ELF-1 (cell line): Measurements from ENCODE around the gene PMPCA.

Experiments used
- DNase-seq: peaks from one replicate; pipeline ENCODE4 v3.0.0-alpha.2; 2016; ENCODE audit warnings: low read depth, low spot score

PMPCA gene

DNA sequence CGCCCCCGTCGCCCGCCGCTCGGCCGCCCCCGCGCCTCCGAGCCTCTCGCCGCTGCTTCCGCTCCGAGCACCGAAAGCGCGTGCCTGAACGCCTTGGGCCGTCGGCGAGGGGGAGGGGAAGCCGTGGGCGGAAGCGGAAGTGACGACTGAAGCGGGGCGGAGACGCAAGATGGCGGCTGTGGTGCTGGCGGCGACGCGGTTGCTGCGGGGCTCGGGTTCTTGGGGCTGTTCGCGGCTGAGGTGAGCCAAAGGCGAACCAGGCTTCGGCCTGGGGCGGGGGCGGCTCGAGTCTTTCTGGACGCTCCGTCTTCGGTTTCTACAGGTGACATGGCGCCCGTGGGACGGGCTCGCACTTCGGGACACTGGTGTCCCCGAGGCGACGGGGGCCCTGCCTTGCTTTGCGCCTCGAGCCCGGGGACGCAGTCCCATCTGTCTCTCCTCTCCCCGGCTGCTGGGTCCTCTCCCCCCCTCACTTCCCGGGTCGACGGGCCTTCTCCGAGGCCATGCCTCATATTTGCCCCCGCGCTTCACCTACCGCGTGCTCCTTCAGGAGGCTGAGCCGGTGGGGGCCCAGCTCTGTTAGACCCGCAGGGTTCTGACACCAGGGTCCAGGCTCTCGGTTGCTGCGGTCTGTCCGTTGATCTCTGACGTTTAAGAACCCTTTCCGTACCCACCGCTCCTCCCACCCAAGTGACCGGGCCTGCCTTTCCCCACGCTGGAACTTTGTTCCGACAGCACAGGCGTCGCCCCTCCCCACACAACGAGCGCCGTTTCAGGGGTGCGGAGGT, at the start of gene PMPCA, which contains the start of gene ENTR1:
Gene PMPCA, plus strand, starts transcription at position 159 of the 788 bp plus-strand sequence. Its CDS starts 11 bp downstream, at position 170.
Gene ENTR1, minus strand, starts transcription at position 115 of the 788 bp plus-strand sequence. CDS start 217 bp downstream, outside the sequence.
- peak; percentile 88 for DNase-seq

DNA sequence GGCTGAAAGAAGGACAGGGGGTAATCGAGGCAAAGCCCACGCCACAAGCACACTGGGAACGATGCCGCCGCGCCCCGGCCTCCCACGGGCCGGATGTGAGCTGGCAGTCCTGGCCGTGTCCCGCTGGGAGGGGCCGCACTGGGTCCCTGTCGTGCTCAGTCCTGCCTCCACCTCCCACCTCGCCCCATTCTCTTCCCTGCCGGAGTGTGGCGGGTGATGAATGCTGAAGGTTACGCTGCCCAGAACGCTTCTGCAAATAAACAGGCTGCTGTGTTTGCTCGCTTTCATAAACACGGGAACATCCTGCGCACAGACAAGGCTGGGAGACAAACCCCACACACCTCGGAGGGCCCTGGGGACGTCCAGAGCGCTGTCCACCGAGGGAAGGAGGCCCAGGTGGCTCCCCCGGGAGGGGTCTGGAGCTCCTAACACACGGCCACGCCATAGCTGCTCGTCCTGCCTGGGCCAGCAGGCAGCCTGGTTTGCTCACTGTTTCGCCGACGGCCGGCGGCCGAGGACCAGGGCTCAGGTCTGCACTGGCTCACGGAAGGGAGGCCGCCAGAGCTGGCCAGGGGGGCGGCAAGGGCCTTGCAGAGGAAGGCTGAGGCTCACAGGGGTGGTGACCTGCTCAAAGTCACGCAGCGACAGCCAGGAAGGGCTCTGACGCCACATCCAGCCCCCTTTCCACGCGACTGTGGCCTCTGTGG, 49.3 kb upstream of the PMPCA start:
- DNase-seq = no peak

- DNase-seq = no peak
These were observed 48.6 kb upstream of the PMPCA start for GRCh38 chr9:136361754-136362449.

DNA sequence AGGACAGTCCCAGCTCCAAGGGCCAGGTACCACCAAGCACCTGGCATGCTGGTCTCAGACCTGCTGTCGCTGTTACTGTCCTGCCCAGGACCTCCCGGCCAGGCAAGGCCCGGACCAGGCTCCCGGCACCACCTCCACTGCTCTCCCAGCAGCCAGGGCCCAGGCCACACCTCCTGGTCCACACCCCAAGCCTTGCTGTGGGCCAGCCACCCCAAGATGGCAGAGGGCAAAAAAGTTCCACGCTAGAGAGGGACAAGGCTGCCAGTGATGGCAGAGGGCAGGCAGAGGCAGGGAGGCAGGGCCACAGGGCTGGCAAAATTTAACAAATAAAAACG, 48.0 kb upstream of the PMPCA start:
- no peak for DNase-seq

GRCh38 chr9:136363106-136363948, 47.1 kb upstream of the PMPCA start, which contains the start of gene DNLZ:
Gene DNLZ (minus strand): TSS chr9:136363744. CDS start chr9:136363714, 30 bp downstream.
- DNase-seq = peak; percentile 91

DNA sequence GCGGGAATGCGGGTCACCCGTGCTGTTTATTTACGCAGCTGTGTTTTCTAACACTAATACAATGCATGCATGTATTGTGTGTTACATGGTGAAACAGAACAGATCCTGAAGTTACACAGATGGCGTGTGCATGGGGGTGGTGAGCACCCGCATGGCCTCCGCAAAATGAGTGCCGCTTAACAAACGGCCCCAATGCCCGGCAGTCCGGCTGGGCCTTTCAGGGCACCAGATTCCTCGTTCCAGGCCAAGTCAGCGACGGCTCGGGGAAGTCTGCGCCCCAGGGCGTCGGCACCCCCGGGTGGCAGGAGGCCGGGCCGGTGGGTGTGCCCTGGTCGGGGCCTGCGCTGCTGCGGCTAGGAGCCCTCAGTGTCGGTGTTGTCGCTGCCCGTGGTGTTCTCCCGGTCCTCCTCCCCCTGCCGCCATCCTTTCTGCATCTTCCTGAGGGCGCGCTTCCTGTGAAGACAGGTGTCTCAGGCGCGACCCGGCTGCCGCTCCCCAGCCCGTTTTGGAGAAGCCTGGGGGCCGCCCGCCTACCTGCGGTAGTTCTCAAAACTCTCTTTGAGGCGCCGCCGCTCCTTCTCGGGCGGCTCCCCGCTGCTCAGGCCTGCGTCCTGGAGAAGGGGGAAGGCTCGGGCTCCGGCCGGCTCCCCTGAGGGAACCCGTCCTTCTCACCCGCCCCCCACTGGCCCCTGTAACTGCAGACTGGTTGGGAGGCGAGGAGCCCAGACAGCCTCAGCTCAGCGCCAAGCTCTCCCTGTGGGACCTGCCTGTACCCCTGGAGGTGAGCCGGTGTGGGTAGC, 46.3 kb upstream of the PMPCA start:
- DNase-seq = peak; percentile 57

DNA sequence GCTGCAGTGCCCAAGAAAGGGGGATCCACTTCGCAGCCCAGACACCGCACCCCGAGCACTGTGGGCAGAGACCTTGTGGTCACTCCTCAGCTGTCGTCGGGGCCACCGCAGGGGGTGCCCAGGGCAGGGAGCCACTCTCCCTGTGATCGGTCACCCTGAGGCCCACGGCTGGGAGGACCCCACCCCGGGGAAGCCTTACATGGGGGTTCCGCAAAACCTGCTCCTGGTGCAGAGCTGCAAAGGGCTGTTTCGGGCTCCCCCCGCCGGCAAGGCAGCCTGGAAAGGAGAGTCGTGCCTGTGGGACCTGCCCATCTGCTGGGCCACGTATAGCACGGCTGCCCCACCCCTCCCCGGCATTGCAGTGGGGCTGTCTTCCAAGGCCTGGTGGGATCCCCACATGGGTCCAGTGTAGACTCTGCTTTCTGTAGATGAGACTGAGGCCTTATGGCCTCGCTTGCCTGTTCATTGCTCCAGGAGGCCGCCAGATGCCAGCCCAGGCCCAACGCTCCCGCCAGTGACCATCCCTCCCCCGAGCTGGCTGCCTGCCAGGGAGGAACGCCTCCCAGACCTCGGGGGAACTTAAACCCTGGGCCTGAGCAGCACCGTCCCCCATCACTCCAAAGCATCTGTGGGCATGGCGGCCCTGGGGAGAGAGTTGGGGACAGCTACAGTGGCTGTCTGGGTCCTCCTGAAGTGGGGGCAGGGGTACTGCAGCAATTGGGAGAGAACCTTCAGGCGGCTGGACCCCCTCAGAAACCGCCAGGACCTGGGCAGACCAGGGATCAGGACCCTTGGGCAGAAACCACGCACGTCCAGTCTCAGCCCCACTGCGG, 45.3 kb upstream of the PMPCA start:
- no peak for DNase-seq

DNA sequence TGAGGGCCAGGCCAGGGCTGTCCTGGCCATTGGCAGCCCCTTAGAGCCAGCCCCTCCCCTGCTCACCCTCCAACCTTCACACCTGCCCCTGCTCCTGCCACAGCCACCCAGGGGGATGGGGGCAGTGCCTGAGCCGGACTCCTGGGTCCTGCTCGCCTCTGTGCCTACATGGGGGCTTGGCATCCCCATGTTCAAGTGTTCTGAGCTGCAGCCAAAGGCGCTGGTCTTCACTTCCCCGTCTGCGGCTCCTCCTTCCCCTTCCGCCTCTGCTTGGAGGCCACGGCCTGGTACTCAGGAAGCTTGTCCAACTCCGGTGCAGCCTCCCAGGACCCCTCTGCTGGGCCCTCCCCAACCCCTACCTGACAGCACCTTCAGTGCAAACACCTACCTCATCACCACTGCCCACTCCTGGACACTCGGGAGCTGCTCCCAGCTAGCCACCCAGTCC, 44.7 kb upstream of the PMPCA start:
- DNase-seq = no peak

DNA sequence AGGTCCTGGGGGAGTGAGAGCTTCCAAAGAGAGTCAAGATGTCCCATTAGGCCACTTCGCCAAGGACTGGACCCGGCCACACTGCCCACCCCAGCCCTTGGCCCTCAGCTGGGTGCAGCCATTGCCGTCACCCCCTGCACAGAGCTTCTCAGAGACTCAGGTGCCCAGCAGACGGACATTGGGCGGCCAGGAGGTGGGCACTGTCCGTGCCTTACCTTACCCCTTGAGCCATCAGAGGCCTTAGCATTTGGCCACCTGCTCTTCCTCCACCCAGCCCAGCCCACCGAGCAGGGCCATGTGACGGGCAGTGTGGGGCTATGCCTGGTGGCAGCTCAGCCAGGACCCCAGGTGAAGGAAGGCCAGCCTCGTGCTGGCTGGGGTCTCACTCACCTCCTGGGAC, 43.6 kb upstream of the PMPCA start:
- DNase-seq = no peak

DNA sequence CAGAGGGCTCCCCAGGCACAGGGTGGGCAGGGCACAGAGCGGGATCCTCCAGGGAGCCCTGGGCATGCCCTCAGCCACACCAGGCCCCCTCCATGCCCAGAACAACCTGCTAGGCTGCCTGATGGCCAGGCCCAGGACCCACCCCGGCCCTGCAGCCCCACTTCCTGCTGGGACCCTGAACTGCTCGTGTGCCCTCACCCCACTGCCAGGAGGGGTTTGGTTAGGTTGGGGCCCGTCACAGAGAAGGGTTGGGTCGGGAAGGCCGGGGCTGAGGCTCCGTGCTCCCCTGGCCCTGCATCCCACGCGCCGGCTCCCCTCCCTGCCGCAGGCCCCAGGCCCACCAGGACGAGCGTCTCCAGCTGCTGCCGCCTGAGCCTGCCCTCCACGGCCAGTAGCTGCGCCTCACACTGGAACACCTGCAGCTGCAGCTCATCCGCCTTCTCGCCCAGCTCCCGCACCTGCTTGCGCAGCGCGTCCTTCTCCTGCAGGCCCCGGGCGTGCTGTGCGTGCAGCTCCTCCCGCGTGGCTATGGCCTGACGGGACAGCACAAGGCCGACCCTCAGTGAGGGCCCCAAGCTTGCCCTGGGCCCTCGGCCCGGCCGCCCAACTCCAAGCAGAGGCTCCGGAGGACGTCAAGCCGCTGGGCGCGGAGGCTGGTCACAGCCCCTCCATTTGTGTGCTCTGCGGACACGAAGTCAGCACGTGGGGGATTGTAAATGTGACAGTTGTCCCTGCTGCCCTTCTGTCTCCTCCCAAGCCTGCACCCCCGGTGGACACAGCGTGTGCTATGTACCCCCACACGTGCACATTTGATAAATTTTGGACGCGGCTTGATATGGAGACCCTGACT, 42.9 kb upstream of the PMPCA start:
- DNase-seq = no peak

- DNase-seq = no peak
These were observed 42.3 kb upstream of the PMPCA start for GRCh38 chr9:136368190-136368589.

DNA sequence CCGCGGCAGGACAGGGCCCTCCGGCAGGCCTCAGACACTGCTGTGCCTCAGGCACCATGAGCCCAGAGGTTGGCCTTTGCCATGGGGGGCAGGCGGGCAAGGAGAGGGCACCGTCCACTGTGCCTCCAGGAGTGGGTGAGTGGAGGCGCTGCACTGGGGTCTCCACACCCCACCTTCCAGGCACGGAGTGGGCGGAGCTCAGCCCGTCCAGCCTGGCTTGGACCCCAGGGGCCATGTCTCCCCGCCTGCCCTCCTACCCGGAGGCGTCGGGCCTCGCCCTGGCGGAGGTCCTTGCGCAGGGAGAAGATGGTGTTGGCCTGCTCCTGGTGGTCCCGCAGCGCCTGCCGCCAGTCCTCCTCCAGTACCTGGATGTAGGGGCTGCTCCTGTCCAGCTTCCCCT, 40.4 kb upstream of the PMPCA start:
- no peak for DNase-seq

DNA sequence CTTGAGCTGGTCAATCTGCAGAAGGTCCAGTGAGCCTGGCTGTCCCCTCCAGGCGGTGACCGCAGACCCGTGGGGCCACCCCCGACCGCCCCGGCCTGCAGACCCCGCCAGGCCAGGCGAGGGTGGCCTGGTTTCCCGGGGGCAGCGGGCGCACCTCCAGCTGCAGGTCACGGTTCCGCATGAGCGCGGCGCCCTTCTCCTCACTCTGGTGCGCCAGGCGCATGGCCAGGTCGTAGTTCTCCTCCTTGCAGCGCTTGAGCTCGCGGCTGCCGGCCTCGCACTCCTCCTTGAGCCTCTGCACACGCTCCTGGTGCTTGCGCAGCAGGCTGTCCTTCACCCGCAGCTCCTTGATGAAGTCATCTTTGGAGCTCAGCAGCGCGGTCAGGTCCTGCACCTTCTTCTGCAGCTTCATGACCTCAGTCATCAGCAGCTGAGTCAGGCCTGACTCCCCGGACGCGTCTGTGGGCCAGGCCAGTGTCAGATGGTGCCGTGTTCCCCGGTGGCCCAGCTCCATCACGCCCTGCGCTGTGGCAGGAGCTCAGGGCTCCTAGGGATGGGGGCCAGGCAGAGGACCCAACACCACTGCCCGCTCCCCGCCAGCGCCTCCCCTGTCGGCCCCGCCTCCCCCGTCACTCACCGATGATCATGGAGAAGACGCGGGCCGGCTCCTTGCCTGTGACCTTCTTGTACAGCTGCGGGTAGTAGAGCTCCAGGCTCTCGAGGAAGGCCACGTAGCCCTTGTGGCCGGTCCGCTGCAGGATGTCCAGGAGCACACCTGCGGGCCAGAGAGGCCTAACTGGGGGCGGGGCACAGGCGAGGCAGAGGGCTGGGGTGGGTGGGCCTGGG, 39.5 kb upstream of the PMPCA start:
- DNase-seq = no peak

- DNase-seq = no peak
These were observed 39.0 kb upstream of the PMPCA start for GRCh38 chr9:136371533-136371880.

- DNase-seq = no peak
These were observed 38.5 kb upstream of the PMPCA start for GRCh38 chr9:136372006-136372405.

DNA sequence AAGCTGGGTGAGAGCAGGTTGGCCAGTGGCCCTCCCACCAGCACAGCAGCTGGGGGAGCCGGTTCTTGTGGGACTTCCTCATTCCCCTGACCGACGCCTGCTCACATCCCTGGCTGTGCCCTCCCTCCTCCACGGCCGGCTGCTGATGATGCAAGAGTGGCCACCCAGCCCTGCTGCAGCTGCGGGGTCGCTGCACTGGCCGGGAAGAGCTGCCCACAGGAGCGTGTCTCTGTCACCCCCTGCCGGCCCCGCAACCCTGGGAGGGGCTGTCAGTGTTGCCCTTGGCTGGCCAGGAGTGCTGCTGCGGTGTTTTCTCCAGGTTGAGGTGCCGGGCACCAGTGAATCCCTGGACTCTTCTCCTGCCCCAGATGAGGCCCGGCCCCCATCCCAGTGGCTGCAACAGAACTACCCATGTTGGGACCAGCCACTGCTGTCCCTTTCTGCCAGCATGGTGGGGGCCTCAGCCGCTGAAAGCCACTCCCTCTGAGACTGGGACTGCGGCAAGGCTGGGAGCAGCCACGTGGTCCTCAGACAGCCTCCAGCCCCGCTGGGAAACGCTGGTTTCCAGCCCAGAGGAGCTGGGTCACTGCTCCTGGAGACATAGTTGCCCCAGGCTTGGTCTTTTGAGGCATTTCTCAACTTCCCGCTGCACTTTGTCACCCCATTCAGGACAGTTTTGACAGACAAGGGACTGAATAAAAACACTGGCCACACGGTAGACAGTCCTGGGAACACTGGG, 37.7 kb upstream of the PMPCA start:
- peak; percentile 76 for DNase-seq
